Anterior cingulate cortex (tissue), 58 donors: ENCODE data around the gene DTX3L.

Experiments used
- DNase-seq, 58 donors: peaks; one replicate each; lab custom pipeline; 2025; lab: John Stamatoyannopoulos, UW

DTX3L gene

GRCh38 chr3:122602011-122602710 is 38.0 kb downstream of the DTX3L start:
- DNase-seq: no peak

- no peak for DNase-seq
Observed at GRCh38 chr3:122603056-122603455, 38.9 kb downstream of the DTX3L start.

- no peak for DNase-seq
Observed at GRCh38 chr3:122606330-122606729, 42.2 kb downstream of the DTX3L start.

- no peak for DNase-seq
Observed at GRCh38 chr3:122608916-122609315, 44.8 kb downstream of the DTX3L start.

GRCh38 chr3:122609798-122610559 is 45.8 kb downstream of the DTX3L start:
- no peak for DNase-seq

GRCh38 chr3:122612696-122613095 is 48.6 kb downstream of the DTX3L start:
- DNase-seq: no peak

GRCh38 chr3:122615303-122615702 is 51.2 kb downstream of the DTX3L start:
- no peak for DNase-seq

- no peak for DNase-seq
Observed at GRCh38 chr3:122618614-122619013, 54.5 kb downstream of the DTX3L start.

GRCh38 chr3:122619040-122619439 is 54.9 kb downstream of the DTX3L start:
- no peak for DNase-seq

GRCh38 chr3:122620399-122620798 is 56.3 kb downstream of the DTX3L start:
- no peak for DNase-seq

GRCh38 chr3:122621112-122621511 is 57.0 kb downstream of the DTX3L start:
- no peak for DNase-seq

GRCh38 chr3:122623031-122623829 is 59.1 kb downstream of the DTX3L start:
- DNase-seq: peak in 1 of 58 donors; percentile 0
